IPS-15b (cell line): ENCODE data around the gene TMEM82.
A peak's percentile ranks its signal among the peaks of the same experiment; 100 is the strongest.

ENCODE experiments used
- H3K27me3 ChIP-seq: one replicate; pipeline ENCODE4 v1.6.1; 2013; ENCODE audit warnings: low read length; ENCODE audit not compliant: control insufficient read depth, insufficient read depth
- H3K36me3 ChIP-seq: one replicate; pipeline ENCODE4 v1.6.1; 2013; ENCODE audit warnings: low read length; ENCODE audit not compliant: control insufficient read depth, insufficient read depth
- H3K4me1 ChIP-seq: one replicate; pipeline ENCODE4 v1.6.1; 2013; ENCODE audit warnings: mild to moderate bottlenecking, low read length; ENCODE audit not compliant: control insufficient read depth, insufficient read depth
- H3K4me3 ChIP-seq: one replicate; pipeline ENCODE4 v1.5.1; 2013; ENCODE audit warnings: low read depth, low read length
- H3K9ac ChIP-seq: one replicate; pipeline ENCODE4 v1.6.1; 2013; ENCODE audit warnings: low read depth, mild to moderate bottlenecking, low read length
- H3K9me3 ChIP-seq: one replicate; pipeline ENCODE4 v1.6.1; 2013; ENCODE audit warnings: mild to moderate bottlenecking, low read length; ENCODE audit not compliant: control insufficient read depth, insufficient read depth

The TMEM82 gene

DNA sequence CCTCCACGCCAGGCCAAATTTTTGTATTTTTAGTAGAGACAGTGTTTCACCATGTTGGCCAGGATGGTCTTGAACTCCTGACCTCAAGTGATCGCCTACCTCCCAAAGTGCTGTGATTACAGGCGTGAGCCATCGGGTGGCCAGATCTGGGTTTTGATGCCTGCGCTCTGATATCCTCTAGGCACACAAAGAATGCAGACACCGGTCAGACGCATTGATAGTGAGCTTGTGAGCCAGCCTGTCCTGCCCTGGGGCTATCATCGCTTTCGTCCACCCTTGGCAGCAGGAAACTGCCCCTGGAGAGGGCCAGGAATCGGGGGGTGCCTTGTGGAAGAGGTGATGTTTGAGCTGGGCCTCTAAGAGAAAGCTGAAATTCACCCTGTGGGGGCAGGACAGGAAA is 20.2 kb downstream of the TMEM82 start:
- Histone ChIP-seq H3K36me3 (peaks cover 23% of the 10 kb centered on the region), H3K9me3 (no peaks in the 10 kb centered on the region), H3K4me1 (peaks cover 3% of the 10 kb centered on the region), H3K4me3 (no peak overlapping the region), H3K9ac (no peak overlapping the region), H3K27me3 (no peaks in the 10 kb centered on the region)

DNA sequence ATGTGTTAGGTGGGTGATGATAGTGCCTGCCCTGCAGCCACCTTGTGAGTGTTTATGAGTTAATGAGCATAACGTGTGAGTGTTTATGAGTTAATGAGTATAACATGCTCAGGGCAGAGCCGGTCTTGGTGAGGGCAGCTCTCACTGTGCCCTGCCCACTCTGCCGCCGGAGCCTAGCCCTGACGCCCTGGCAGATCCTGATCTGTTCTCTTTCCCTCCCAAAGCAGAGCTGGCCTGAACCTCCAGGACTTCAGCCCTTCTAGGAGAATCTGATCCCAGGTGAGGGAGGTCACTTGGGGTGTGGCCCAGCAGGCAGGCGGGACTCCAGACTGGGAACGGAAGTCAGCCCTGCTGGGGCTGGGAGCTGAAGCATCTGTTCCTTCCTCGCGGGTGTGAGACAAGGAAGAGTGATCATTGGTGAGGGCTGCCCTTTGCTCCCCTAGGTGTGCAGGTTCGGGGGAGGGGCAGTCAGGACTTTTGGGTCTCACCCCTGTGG is 22.0 kb downstream of the TMEM82 start:
- Histone ChIP-seq H3K4me3 (no peak overlapping the region), H3K9me3 (no peaks in the 10 kb centered on the region)

DNA sequence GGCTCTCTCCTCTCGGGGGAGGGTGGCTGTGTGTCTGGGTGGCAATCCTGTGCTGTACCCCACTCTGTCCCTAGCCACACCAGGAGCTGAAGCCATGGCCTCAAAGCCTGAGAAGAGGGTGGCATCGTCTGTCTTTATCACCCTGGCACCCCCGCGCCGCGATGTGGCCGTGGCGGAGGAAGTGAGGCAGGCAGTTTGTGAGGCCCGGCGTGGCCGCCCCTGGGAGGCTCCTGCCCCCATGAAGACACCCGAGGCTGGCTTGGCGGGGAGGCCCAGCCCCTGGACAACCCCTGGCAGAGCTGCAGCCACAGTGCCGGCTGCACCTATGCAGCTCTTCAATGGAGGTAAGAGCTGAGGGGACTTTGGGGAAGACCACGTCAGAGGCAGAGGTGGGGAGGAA is 22.6 kb downstream of the TMEM82 start:
- Histone ChIP-seq H3K9ac (no peak overlapping the region), H3K27me3 (no peaks in the 10 kb centered on the region), H3K36me3 (peaks cover 41% of the 10 kb centered on the region), H3K4me3 (no peak overlapping the region), H3K4me1 (peaks cover 3% of the 10 kb centered on the region), H3K9me3 (no peaks in the 10 kb centered on the region)

More for the DNA sequence above, 22.0 kb downstream of the TMEM82 start:
- peaks cover 41% of the 10 kb centered on the region for H3K36me3 ChIP-seq
- no peaks in the 10 kb centered on the region for H3K27me3 ChIP-seq
- peaks cover 3% of the 10 kb centered on the region for H3K4me1 ChIP-seq
- peak overlapping the region; percentile 2 for H3K9ac ChIP-seq

DNA sequence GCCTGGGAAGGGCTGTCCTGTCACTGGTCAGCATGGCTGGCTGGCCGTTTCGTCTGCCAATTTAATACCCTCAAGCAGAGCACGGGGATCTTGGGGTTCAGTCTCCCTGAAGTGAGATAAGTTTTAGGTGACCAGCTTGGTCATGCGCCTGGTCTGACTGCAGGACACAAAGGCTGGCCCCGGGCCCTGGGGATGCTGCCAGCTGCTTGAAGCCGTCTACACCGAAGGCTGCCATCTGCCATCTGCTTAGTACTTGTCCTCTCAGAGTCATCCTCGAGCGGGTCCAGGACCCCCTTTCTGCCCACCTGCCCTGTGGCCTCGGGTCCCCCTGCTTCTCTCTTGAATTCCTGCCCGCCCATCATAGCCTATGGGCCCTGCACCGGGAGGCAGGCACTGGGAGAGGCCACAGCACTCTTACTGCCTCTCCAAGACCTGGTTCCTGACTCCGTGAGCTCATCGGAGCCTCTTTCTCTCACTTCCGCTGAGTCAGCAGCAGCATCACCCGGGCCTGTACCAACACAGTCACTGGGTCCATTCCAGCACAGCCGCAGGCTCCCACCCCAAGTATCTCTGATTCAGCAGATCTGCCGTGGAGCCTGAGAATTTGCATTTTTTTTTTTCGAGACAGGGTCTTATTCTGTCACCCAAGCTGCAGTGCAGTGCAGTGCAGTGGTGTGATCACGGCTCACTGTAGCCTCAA is 23.3 kb downstream of the TMEM82 start:
- no peaks in the 10 kb centered on the region for H3K9me3 ChIP-seq
- H3K4me1 ChIP-seq, result peaks cover 3% of the 10 kb centered on the region
- H3K9ac ChIP-seq, result no peak overlapping the region
- no peak overlapping the region for H3K4me3 ChIP-seq
- H3K27me3 ChIP-seq, result no peaks in the 10 kb centered on the region
- H3K36me3 ChIP-seq, result peaks cover 49% of the 10 kb centered on the region

DNA sequence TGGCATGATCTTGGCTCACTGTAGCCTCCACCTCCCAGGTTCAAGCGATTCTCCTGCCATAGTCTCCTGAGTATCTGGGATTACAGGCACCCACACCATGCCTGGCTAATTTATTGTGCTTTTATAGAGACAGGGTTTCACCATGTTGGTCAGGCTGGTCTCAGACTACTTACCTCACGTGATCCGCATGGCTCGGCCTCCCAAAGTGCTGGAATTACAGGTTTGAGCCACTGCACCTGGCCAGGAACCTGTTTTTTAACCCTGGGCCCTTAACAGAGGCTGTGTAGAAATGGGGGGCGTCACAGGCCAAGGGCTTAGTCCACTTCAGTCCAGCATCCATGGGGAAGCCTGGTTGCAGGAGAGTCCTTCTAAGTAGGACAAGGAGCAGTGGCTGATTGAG is 25.6 kb downstream of the TMEM82 start:
- peaks cover 64% of the 10 kb centered on the region for H3K36me3 ChIP-seq

DNA sequence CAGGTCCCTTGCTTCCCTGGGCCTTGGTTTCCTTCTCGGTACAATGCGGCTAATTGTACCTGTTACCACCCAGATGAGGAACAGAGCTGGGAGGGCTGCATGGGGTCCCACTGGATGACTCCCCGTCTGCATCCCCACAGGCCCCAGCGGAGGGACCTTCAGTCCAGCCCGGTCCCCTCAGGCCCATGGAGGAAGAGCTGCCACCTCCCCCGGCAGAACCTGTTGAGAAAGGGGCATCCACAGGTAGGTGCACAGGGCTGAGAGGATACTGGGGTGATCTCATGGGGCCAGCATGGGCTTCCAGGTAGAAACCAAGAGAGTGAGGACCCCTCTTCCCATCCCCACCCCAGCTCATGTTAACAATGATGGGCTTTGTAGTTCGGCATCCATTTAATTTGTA is 26.1 kb downstream of the TMEM82 start:
- Histone ChIP-seq H3K9ac (no peak overlapping the region), H3K36me3 (peaks cover 64% of the 10 kb centered on the region), H3K9me3 (no peaks in the 10 kb centered on the region), H3K4me3 (no peak overlapping the region), H3K4me1 (no peaks in the 10 kb centered on the region), H3K27me3 (no peaks in the 10 kb centered on the region)

More for the DNA sequence above, 25.6 kb downstream of the TMEM82 start:
- H3K27me3 ChIP-seq, result no peaks in the 10 kb centered on the region
- H3K4me1 ChIP-seq, result no peaks in the 10 kb centered on the region
- H3K9ac ChIP-seq, result no peak overlapping the region
- no peak overlapping the region for H3K4me3 ChIP-seq
- H3K9me3 ChIP-seq, result no peaks in the 10 kb centered on the region

DNA sequence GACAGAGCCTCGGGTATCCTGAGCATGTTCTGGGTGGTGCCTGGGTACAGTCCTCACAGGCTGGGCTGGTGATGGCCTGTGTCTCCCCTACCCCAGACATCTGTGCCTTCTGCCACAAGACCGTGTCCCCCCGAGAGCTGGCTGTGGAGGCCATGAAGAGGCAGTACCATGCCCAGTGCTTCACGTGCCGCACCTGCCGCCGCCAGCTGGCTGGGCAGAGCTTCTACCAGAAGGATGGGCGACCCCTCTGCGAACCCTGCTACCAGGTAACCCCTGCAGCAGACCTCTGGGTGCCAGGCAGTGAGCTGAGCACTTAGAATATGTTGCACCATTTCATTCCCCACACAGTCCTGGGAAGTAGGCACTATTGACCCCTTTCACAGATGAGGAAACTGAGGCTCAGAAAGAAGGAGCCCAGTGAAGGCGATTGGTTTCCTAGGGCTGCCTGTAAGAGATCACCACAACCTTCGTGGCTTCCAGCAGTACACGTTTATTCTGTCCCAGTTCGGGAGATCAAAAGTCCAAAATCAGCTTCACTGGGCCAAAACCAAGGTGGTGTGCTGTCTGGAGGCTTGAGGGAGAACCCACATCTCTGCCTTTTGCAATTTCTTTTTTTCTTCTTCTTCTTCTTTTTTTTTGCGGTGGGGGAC is 28.1 kb downstream of the TMEM82 start:
- Histone ChIP-seq H3K9ac (no peak overlapping the region), H3K9me3 (no peaks in the 10 kb centered on the region)

DNA sequence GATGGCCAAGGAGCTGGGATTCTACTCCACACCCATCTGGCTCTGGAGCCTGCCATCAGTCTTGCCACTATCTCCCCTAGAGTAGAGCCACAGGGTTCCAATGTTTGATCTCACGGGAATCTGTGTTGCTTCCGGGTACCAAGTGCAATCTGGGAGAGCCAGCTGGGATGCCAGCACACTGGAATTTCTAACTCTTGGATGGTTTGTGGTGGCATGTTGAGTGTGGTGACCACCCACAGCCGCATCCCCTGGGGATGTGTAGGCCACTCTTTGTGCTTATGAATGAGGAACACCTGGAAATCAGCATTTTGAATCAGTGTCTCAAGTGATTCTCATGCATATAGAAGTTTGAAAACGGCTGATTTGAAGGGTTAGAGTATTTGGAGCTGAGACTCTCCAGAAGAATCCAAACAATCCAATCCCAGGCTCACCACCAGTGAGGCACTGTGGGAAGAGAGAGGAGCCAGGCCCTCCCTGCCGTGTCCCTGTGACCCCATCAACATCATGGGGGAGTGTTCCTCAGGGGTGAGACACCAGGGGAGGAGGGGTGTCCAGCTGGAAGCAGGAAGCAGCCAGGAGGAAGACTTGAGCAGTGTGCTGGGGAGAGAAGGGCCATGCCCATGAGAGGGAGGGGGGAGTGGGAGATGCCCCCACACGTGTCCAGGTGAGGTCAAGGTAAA is 29.7 kb downstream of the TMEM82 start:
- peaks cover 57% of the 10 kb centered on the region for H3K36me3 ChIP-seq
- H3K27me3 ChIP-seq, result no peaks in the 10 kb centered on the region
- H3K4me1 ChIP-seq, result no peaks in the 10 kb centered on the region
- no peak overlapping the region for H3K4me3 ChIP-seq
- no peaks in the 10 kb centered on the region for H3K9me3 ChIP-seq
- H3K9ac ChIP-seq, result no peak overlapping the region

More for the DNA sequence above, 28.1 kb downstream of the TMEM82 start:
- H3K36me3 ChIP-seq, result peaks cover 65% of the 10 kb centered on the region
- no peaks in the 10 kb centered on the region for H3K4me1 ChIP-seq
- H3K27me3 ChIP-seq, result no peaks in the 10 kb centered on the region
- H3K4me3 ChIP-seq, result no peak overlapping the region

DNA sequence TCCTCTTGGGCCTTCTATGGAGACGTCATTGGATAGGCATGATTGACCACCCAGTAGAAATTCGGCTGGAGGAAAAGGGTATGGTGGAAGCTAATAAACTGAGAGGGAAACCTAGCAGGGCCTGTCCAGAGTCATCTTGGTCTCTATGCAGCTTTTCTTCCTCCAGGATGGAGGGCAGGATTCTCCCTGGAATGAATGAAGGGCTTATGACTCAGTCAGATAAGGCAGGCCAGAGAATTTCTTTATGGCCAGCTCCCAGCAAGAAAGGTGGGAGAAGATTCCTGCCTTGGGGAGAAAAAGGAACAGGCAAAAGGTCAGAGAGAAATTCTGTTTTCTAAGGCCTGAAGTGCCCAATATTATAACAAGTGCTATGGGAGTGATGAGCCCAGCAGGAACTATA is 33.4 kb downstream of the TMEM82 start:
- H3K9me3 ChIP-seq, result no peaks in the 10 kb centered on the region
- H3K4me1 ChIP-seq, result no peaks in the 10 kb centered on the region
- no peak overlapping the region for H3K4me3 ChIP-seq
- peaks cover 46% of the 10 kb centered on the region for H3K36me3 ChIP-seq
- no peaks in the 10 kb centered on the region for H3K27me3 ChIP-seq
- no peak overlapping the region for H3K9ac ChIP-seq

DNA sequence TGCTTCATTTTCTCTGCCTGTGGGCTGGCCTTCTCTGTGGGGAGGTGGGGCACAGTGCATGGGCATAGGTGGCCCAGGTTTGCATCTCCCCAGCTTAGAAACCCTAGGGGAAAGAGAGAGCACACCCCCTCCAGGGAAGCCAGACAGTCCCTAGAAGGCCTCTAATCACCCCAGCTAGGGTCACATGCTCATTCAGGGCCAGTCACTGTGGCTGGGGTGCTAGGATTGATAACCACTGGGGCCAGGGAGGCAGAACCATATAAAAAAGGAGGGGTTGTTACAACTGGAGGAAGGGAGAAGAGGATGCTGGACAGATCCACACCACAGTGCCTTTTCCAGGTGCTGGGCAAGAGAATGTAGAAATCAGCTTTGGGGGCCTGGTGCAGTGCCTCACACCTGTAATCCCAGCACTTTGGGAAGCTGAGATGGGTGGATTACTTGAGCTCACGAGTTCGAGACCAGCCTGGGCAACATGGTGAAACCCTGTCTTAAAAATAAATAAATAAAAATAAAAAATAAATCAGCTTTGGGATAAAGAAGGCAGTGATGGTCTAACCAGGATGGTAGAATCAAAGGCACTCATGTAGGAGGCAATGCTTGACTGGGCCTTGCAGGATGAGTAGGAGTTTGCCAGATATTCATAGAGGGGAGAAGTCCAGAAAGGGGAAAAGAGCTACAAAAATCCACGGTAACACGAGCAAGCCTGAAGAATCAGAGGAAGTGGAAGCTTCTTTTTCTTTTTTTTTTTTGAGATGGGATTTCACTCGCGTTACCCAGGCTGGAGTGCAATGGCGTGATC is 35.8 kb downstream of the TMEM82 start:
- no peaks in the 10 kb centered on the region for H3K27me3 ChIP-seq
- no peak overlapping the region for H3K4me3 ChIP-seq
- H3K36me3 ChIP-seq, result peaks cover 38% of the 10 kb centered on the region
- H3K4me1 ChIP-seq, result no peaks in the 10 kb centered on the region
- no peak overlapping the region for H3K9ac ChIP-seq
- no peaks in the 10 kb centered on the region for H3K9me3 ChIP-seq

DNA sequence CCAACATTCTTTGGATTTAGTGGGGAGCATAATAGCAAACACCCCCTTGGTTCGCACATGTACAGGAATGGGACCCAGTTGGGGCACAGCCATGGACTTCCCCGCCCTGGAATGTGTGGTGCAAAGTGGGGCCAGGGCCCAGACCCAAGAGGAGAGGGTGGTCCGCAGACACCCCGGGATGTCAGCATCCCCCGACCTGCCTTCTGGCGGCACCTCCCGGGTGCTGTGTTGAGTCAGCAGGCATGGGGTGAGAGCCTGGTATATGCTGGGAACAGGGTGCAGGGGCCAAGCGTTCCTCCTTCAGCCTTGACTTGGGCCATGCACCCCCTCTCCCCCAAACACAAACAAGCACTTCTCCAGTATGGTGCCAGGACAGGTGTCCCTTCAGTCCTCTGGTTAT is 43.4 kb downstream of the TMEM82 start:
- H3K36me3 ChIP-seq, result peaks cover 16% of the 10 kb centered on the region
- H3K9me3 ChIP-seq, result no peaks in the 10 kb centered on the region
- H3K4me1 ChIP-seq, result no peaks in the 10 kb centered on the region
- no peaks in the 10 kb centered on the region for H3K27me3 ChIP-seq
- H3K4me3 ChIP-seq, result no peak overlapping the region
- H3K9ac ChIP-seq, result no peak overlapping the region
